WTC11 (cell line): ENCODE data around the gene HOXA9. TPM values are rescaled to one million over a fixed set of nuclear protein-coding genes. Genes with fewer than 3 reads are reported as not detected.

Experiments
- ATAC-seq: fragments of 200-7000 bp; cut with Tn5 transposase; 2 replicates; pipeline ENCODE4 v1.10.0; 2021; ENCODE audit warnings: mild to moderate bottlenecking, moderate library complexity
- CTCF ChIA-PET: fragments of 300-600 bp; sonication (Branson Sonifier 250); formaldehyde crosslinking; loops from one replicate; lab custom pipeline; 2021; ENCODE audit warnings: antibody characterized with exemption; lab: Charles Lee
- POLR2A ChIA-PET: fragments of 350-600 bp; sonication (Branson Sonifier 250); formaldehyde crosslinking; loops from one replicate; lab custom pipeline; 2021; ENCODE audit warnings: antibody characterized with exemption; lab: Charles Lee
- DNase-seq: peaks from one replicate; pipeline ENCODE4 v3.0.0; 2021; ENCODE audit warnings: low spot score
- H3K27ac Mint-ChIP-seq: 2 replicates; pipeline ENCODE4 v1.8.0; 2021; ENCODE audit warnings: mixed read lengths
- H3K27me3 Mint-ChIP-seq: 2 replicates; pipeline ENCODE4 v1.8.0; 2021; ENCODE audit warnings: low read depth, mild to moderate bottlenecking, moderate library complexity, mixed read lengths
- H3K36me3 Mint-ChIP-seq: 2 replicates; pipeline ENCODE4 v1.8.0; 2021; ENCODE audit warnings: mixed read lengths
- H3K4me1 Mint-ChIP-seq: 2 replicates; pipeline ENCODE4 v1.8.0; 2022; ENCODE audit warnings: mixed read lengths
- H3K4me3 Mint-ChIP-seq: 2 replicates; pipeline ENCODE4 v1.8.0; 2021; ENCODE audit warnings: mild to moderate bottlenecking, moderate library complexity, mixed read lengths
- H3K9me3 Mint-ChIP-seq: 2 replicates; pipeline ENCODE4 v1.8.0; 2021; ENCODE audit warnings: mixed read lengths
- ESRRA ChIP-seq: sonication (generic); formaldehyde crosslinking; IDR thresholded peaks from 2 replicates; pipeline ENCODE4 v1.8.1; 2022; ENCODE audit warnings: mild to moderate bottlenecking, missing genetic modification reagents, borderline replicate concordance
- NFYB ChIP-seq: sonication (generic); formaldehyde crosslinking; conservative IDR thresholded peaks from 2 replicates; pipeline ENCODE4 v1.8.0; 2022; ENCODE audit warnings: low read depth, missing genetic modification reagents
- OVOL2 ChIP-seq: fragments of 250-450 bp; sonication (Bioruptor Pico); IDR thresholded peaks from 2 replicates; pipeline ENCODE4 v1.9.0; 2021; ENCODE audit warnings: mild to moderate bottlenecking, borderline replicate concordance
- ZNF671 ChIP-seq: fragments of 250-450 bp; sonication (Bioruptor Pico); IDR thresholded peaks from 2 replicates; pipeline ENCODE4 v1.8.0; 2021; ENCODE audit warnings: mild to moderate bottlenecking
- total RNA-seq: library from RNA; stranded (reverse); gene quantifications from 3 replicates; pipeline ENCODE4 v1.2.3, GENCODE V29; 2021
- TF ChIP-seq, protein P1 (sequence below): fragments of 250-450 bp; sonication (Bioruptor Pico); conservative IDR thresholded peaks from 2 replicates; pipeline ENCODE4 v1.9.0; 2021; ENCODE audit warnings: mild to moderate bottlenecking
- TF ChIP-seq, protein P2 (sequence below): sonication (generic); formaldehyde crosslinking; IDR thresholded peaks from 2 replicates; pipeline ENCODE4 v1.8.1; 2023; ENCODE audit warnings: mild to moderate bottlenecking, missing genetic modification reagents
- TF ChIP-seq, protein P3 (sequence below): sonication (generic); formaldehyde crosslinking; IDR thresholded peaks from 2 replicates; pipeline ENCODE4 v1.8.1; 2023; ENCODE audit warnings: mild to moderate bottlenecking, moderate library complexity, missing genetic modification reagents
- TF ChIP-seq, protein P4 (sequence below): fragments of 250-450 bp; sonication (Bioruptor Pico); IDR thresholded peaks from 2 replicates; pipeline ENCODE4 v1.9.0; 2021; ENCODE audit warnings: mild to moderate bottlenecking, borderline replicate concordance
- TF ChIP-seq, protein P5 (sequence below): sonication (generic); formaldehyde crosslinking; IDR thresholded peaks from 2 replicates; pipeline ENCODE4 v1.8.1; 2022; ENCODE audit warnings: mild to moderate bottlenecking, moderate library complexity, missing genetic modification reagents
- TF ChIP-seq, protein P6 (sequence below): sonication (generic); formaldehyde crosslinking; IDR thresholded peaks from 2 replicates; pipeline ENCODE4 v1.8.1; 2023; ENCODE audit warnings: mild to moderate bottlenecking, missing genetic modification reagents, moderate library complexity
- TF ChIP-seq, protein P7 (sequence below): sonication (generic); formaldehyde crosslinking; IDR thresholded peaks from 2 replicates; pipeline ENCODE4 v1.8.1; 2022; ENCODE audit warnings: low read depth, missing genetic modification reagents, borderline replicate concordance

Gene HOXA9
- total RNA-seq, 1 experiment from 2014 or later, result not detected

DNA sequence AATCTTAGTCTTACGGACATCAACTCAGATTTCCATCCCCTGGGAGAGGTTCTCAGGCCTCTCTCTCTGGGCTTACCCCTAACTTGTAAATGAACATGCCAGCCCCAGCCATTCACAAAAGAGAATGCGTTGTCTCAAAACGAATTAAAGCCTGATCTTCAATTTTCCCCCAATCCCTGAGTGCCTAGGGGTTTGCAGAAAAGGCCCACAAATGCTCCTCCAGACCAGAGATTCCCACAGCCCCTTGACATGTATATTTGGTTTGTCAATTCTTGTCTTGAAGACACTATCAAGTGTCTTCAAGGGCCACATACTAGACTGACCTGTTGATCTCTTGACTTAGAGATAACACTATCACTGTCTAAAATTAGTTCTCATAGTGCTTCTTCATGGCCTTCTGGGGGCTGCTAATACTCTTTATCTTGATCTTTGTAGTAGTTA, 46.4 kb upstream of the HOXA9 start:
- Mint-ChIP-seq H3K9me3 (no peaks in the 10 kb centered on the region), H3K36me3 (no peaks in the 10 kb centered on the region)
- TF ChIP-seq, protein P1, sequence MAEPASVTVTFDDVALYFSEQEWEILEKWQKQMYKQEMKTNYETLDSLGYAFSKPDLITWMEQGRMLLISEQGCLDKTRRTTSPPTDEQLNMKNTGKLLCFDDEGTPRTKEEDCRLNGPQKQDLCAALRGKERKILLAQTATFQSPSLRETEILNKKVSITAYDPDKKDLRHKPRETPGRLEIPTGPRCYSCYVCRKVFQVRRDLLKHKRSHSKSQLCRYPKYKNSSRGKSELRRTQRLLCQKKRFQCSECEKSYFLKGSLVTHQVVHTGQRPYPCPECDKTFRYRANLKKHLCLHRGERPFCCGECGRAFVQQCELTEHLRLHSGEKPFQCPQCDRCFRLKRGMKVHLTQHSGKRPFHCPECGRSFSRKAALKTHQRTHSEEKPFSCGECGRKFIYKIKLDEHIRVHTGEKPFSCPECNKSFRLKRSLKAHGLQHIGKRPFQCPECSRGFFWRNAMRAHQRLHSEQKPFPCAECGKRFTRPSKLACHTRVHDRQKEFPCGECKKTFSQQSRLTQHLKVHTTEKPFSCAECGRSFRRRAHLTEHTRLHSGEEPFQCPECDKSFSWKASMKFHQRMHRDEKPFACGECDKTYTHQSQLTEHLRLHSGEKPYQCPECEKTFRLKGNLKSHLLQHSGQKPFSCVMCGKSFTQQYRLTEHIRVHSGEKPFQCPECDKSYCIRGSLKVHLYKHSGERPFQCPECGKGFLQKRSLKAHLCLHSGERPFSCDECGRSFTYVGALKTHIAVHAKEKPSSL, result no peak
- TF ChIP-seq, protein P2, sequence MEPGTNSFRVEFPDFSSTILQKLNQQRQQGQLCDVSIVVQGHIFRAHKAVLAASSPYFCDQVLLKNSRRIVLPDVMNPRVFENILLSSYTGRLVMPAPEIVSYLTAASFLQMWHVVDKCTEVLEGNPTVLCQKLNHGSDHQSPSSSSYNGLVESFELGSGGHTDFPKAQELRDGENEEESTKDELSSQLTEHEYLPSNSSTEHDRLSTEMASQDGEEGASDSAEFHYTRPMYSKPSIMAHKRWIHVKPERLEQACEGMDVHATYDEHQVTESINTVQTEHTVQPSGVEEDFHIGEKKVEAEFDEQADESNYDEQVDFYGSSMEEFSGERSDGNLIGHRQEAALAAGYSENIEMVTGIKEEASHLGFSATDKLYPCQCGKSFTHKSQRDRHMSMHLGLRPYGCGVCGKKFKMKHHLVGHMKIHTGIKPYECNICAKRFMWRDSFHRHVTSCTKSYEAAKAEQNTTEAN (CRISPR knock-in tag), result no peak
- TF ChIP-seq, protein P3, sequence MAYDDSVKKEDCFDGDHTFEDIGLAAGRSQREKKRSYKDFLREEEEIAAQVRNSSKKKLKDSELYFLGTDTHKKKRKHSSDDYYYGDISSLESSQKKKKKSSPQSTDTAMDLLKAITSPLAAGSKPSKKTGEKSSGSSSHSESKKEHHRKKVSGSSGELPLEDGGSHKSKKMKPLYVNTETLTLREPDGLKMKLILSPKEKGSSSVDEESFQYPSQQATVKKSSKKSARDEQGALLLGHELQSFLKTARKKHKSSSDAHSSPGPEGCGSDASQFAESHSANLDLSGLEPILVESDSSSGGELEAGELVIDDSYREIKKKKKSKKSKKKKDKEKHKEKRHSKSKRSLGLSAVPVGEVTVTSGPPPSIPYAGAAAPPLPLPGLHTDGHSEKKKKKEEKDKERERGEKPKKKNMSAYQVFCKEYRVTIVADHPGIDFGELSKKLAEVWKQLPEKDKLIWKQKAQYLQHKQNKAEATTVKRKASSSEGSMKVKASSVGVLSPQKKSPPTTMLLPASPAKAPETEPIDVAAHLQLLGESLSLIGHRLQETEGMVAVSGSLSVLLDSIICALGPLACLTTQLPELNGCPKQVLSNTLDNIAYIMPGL (CRISPR knock-in tag), result no peak
- TF ChIP-seq, protein P4, sequence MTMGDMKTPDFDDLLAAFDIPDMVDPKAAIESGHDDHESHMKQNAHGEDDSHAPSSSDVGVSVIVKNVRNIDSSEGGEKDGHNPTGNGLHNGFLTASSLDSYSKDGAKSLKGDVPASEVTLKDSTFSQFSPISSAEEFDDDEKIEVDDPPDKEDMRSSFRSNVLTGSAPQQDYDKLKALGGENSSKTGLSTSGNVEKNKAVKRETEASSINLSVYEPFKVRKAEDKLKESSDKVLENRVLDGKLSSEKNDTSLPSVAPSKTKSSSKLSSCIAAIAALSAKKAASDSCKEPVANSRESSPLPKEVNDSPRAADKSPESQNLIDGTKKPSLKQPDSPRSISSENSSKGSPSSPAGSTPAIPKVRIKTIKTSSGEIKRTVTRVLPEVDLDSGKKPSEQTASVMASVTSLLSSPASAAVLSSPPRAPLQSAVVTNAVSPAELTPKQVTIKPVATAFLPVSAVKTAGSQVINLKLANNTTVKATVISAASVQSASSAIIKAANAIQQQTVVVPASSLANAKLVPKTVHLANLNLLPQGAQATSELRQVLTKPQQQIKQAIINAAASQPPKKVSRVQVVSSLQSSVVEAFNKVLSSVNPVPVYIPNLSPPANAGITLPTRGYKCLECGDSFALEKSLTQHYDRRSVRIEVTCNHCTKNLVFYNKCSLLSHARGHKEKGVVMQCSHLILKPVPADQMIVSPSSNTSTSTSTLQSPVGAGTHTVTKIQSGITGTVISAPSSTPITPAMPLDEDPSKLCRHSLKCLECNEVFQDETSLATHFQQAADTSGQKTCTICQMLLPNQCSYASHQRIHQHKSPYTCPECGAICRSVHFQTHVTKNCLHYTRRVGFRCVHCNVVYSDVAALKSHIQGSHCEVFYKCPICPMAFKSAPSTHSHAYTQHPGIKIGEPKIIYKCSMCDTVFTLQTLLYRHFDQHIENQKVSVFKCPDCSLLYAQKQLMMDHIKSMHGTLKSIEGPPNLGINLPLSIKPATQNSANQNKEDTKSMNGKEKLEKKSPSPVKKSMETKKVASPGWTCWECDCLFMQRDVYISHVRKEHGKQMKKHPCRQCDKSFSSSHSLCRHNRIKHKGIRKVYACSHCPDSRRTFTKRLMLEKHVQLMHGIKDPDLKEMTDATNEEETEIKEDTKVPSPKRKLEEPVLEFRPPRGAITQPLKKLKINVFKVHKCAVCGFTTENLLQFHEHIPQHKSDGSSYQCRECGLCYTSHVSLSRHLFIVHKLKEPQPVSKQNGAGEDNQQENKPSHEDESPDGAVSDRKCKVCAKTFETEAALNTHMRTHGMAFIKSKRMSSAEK (CRISPR knock-in tag), result no peak
- TF ChIP-seq, protein P5, sequence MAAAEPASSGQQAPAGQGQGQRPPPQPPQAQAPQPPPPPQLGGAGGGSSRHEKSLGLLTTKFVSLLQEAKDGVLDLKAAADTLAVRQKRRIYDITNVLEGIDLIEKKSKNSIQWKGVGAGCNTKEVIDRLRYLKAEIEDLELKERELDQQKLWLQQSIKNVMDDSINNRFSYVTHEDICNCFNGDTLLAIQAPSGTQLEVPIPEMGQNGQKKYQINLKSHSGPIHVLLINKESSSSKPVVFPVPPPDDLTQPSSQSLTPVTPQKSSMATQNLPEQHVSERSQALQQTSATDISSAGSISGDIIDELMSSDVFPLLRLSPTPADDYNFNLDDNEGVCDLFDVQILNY (CRISPR knock-in tag), result no peak
- TF ChIP-seq, protein P6, sequence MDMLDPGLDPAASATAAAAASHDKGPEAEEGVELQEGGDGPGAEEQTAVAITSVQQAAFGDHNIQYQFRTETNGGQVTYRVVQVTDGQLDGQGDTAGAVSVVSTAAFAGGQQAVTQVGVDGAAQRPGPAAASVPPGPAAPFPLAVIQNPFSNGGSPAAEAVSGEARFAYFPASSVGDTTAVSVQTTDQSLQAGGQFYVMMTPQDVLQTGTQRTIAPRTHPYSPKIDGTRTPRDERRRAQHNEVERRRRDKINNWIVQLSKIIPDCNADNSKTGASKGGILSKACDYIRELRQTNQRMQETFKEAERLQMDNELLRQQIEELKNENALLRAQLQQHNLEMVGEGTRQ, result no peak
- TF ChIP-seq, protein P7, sequence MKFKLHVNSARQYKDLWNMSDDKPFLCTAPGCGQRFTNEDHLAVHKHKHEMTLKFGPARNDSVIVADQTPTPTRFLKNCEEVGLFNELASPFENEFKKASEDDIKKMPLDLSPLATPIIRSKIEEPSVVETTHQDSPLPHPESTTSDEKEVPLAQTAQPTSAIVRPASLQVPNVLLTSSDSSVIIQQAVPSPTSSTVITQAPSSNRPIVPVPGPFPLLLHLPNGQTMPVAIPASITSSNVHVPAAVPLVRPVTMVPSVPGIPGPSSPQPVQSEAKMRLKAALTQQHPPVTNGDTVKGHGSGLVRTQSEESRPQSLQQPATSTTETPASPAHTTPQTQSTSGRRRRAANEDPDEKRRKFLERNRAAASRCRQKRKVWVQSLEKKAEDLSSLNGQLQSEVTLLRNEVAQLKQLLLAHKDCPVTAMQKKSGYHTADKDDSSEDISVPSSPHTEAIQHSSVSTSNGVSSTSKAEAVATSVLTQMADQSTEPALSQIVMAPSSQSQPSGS (CRISPR knock-in tag), result no peak
- no peak for TF ChIP-seq ZNF671 (CRISPR knock-in tag)
- no peak for TF ChIP-seq NFYB (CRISPR knock-in tag)
- no peak for TF ChIP-seq ESRRA (CRISPR knock-in tag)
- no peak for TF ChIP-seq OVOL2 (CRISPR knock-in tag)
- TF ChIP-seq, all 79 proteins: peak for 0
- H3K27ac Mint-ChIP-seq, result no peak overlapping the region
- H3K4me1 Mint-ChIP-seq, result peaks cover 32% of the 10 kb centered on the region
- peaks cover 100% of the 10 kb centered on the region for H3K27me3 Mint-ChIP-seq
- CTCF ChIA-PET, result interaction anchor here (1.4 to 3.5 kb wide), 3 partner anchors 14 to 23 kb away, joined by 6 to 23 read pairs (median 8); no protein-coding TSS in a partner anchor
- ATAC-seq (no peak), DNase-seq (no peak)
- H3K4me3 Mint-ChIP-seq, result no peak overlapping the region
- POLR2A ChIA-PET, result no interaction called here
